BJ (cell line): ENCODE measurements around the gene REP15. TPM values are rescaled to one million over a fixed set of nuclear protein-coding genes. Genes with fewer than 3 reads are reported as not detected.

ENCODE experiments used
- CTCF ChIA-PET: fragments of 350-600 bp; formaldehyde crosslinking; extraction: SDS; loops from one replicate; lab custom pipeline; 2021; ENCODE audit warnings: antibody characterized with exemption, inconsistent platforms; lab: Yijun Ruan, JAX
- POLR2A ChIA-PET: fragments of 300-600 bp; sonication (Branson Sonifier 250); formaldehyde crosslinking; extraction: SDS; loops from one replicate; lab custom pipeline; 2021; ENCODE audit warnings: antibody characterized with exemption; lab: Charles Lee
- DNase-seq: peaks from one replicate; pipeline ENCODE4 v3.0.0-alpha.2; 2011; ENCODE audit warnings: low read depth
- H3K27me3 ChIP-seq: 2 replicates; pipeline ENCODE4 v1.6.0; 2011; ENCODE audit warnings: low read length; ENCODE audit not compliant: control insufficient read depth, insufficient read depth
- H3K36me3 ChIP-seq: 2 replicates; pipeline ENCODE4 v1.5.1; 2011; ENCODE audit warnings: low read length; ENCODE audit not compliant: control insufficient read depth, insufficient read depth
- H3K4me3 ChIP-seq: 2 replicates; pipeline ENCODE4 v1.5.1; 2011; ENCODE audit warnings: low read depth, mild to moderate bottlenecking, control low read depth, low read length
- CTCF ChIP-seq: IDR thresholded peaks from 2 replicates; pipeline ENCODE4 v1.5.1; 2011; ENCODE audit warnings: low read depth, mild to moderate bottlenecking, control low read depth, inconsistent platforms, low read length, moderate library complexity; ENCODE audit not compliant: insufficient read depth
- polyA plus RNA-seq: library from polyadenylated mRNA; depleted of rRNA; stranded (reverse); fragments of >200 nt; gene quantifications from 2 replicates; pipeline ENCODE4 v1.2.3, GENCODE V29; 2011

REP15 gene
- polyA plus RNA-seq, 1 experiment = 0.63 TPM

GRCh38 chr12:27707216-27707615 is 11.0 kb downstream of the REP15 start:
- ChIA-PET POLR2A (no interaction called here), CTCF (no interaction called here)
- H3K4me3 ChIP-seq = no peak overlapping the region
- H3K27me3 ChIP-seq = no peaks in the 10 kb centered on the region
- no peak for DNase-seq
- TF ChIP-seq CTCF = no peak
- H3K36me3 ChIP-seq = no peaks in the 10 kb centered on the region

GRCh38 chr12:27709212-27709931 is 13.1 kb downstream of the REP15 start:
- POLR2A ChIA-PET = no interaction called here

GRCh38 chr12:27709932-27710591 is 13.8 kb downstream of the REP15 start:
- peak overlapping the region; percentile 63 for H3K4me3 ChIP-seq
- no peaks in the 10 kb centered on the region for H3K27me3 ChIP-seq
- CTCF ChIA-PET = interaction anchor here (1.5 kb wide), 1 partner anchor 9 kb away, joined by 4 read pairs; no protein-coding TSS in a partner anchor
- no peaks in the 10 kb centered on the region; the same call in 1 of the 2 replicates for H3K36me3 ChIP-seq
- POLR2A ChIA-PET = no interaction called here
- TF ChIP-seq CTCF = no peak
- DNase-seq = peak; percentile 10

More at GRCh38 chr12:27709212-27709931, 13.1 kb downstream of the REP15 start:
- Histone ChIP-seq H3K36me3 (no peaks in the 10 kb centered on the region; the same call in 1 of the 2 replicates), H3K27me3 (no peaks in the 10 kb centered on the region), H3K4me3 (peak overlapping the region; percentile 63)
- CTCF ChIA-PET = interaction anchor here (1.5 kb wide), 1 partner anchor 9 kb away, joined by 4 read pairs; no protein-coding TSS in a partner anchor
- no peak for TF ChIP-seq CTCF
- no peak for DNase-seq

GRCh38 chr12:27710592-27711316 is 14.5 kb downstream of the REP15 start, which contains the start of gene MRPS35:
Gene MRPS35 (plus strand): TSS chr12:27710832. CDS start chr12:27710844, 12 bp downstream.
- no peaks in the 10 kb centered on the region; the same call in none of the 2 replicates for H3K36me3 ChIP-seq
- DNase-seq = peak; percentile 53
- ChIA-PET CTCF (no interaction called here), POLR2A (no interaction called here)
- TF ChIP-seq CTCF = no peak
- H3K27me3 ChIP-seq = no peaks in the 10 kb centered on the region
- peak within 1 kb of the TSS; percentile 63 for H3K4me3 ChIP-seq

GRCh38 chr12:27711317-27711682 is 15.1 kb downstream of the REP15 start:
- no peaks in the 10 kb centered on the region; the same call in none of the 2 replicates for H3K36me3 ChIP-seq
- CTCF ChIA-PET = no interaction called here
- DNase-seq = no peak
- POLR2A ChIA-PET = no interaction called here
- no peaks in the 10 kb centered on the region for H3K27me3 ChIP-seq
- no peak for TF ChIP-seq CTCF
- peak overlapping the region; percentile 63 for H3K4me3 ChIP-seq
